VCaP (cell line): ENCODE measurements around the gene CREBBP.
"Not testable (repeated sequence)": the region's sequence is repeated elsewhere in the genome, so short reads cannot be mapped to it uniquely, and the experiment has no call there.

Experiments
- H3K27ac ChIP-seq: fragments of 450-650 bp; 2 replicates; pipeline ENCODE4 v1.5.1; 2017
- CTCF ChIP-seq: fragments of 450-650 bp; conservative IDR thresholded peaks from 2 replicates; pipeline ENCODE4 v1.5.1; 2017; ENCODE audit warnings: mild to moderate bottlenecking, moderate library complexity

CREBBP gene

GRCh38 chr16:3890091-3890490, 9.6 kb upstream of the CREBBP start:
- TF ChIP-seq CTCF, result no peak
- H3K27ac ChIP-seq, result no peak overlapping the region

- no peak overlapping the region for H3K27ac ChIP-seq
- TF ChIP-seq CTCF, result no peak
Observed at GRCh38 chr16:3889059-3889458, 8.5 kb upstream of the CREBBP start.

GRCh38 chr16:3885999-3886398, 5.5 kb upstream of the CREBBP start:
- not testable (repeated sequence) for H3K27ac ChIP-seq

GRCh38 chr16:3884398-3884797, 3.9 kb upstream of the CREBBP start:
- TF ChIP-seq CTCF, result no peak
- no peak overlapping the region for H3K27ac ChIP-seq

- TF ChIP-seq CTCF, result no peak
- no peak overlapping the region for H3K27ac ChIP-seq
Observed at GRCh38 chr16:3882531-3882930, 2.0 kb upstream of the CREBBP start.

GRCh38 chr16:3881499-3881990, 1.0 kb upstream of the CREBBP start:
- no peak for TF ChIP-seq CTCF
- H3K27ac ChIP-seq, result peak overlapping the region; percentile 80; the same call in 1 of the 2 replicates

GRCh38 chr16:3879887-3880564, 487 bp downstream of the CREBBP start:
- TF ChIP-seq CTCF, result peak; percentile 62
- peak overlapping the region; percentile 80 for H3K27ac ChIP-seq

- H3K27ac ChIP-seq, result peak overlapping the region; percentile 80
Observed at GRCh38 chr16:3879258-3879886, 1.1 kb downstream of the CREBBP start.

More at GRCh38 chr16:3879258-3879886, 1.1 kb downstream of the CREBBP start:
- TF ChIP-seq CTCF, result no peak
